GM12878 (cell line): ENCODE results near the gene ING5. TPM values are rescaled to one million over a fixed set of nuclear protein-coding genes. Genes with fewer than 3 reads are reported as not detected.

Source experiments
- BACH1 ChIP-seq: fragments of 450-650 bp; IDR thresholded peaks from 2 replicates; pipeline ENCODE4 v1.6.1; 2017; ENCODE audit warnings: mild to moderate bottlenecking, borderline replicate concordance
- BHLHE40 ChIP-seq, 2 experiments: fragments of 450-650 bp in 1 of 2; IDR thresholded peaks; 2 replicates each; pipeline ENCODE4 v1.6.1; 2011 to 2017; ENCODE audit warnings: low read depth in 2 of 2, borderline replicate concordance in 1 of 2, improper control_type of control experiment in 1 of 2, low read length in 1 of 2, mild to moderate bottlenecking in 1 of 2
- DPF2 ChIP-seq: fragments of 450-650 bp; IDR thresholded peaks from 2 replicates; pipeline ENCODE4 v1.6.1; 2017; ENCODE audit warnings: mild to moderate bottlenecking
- ESRRA ChIP-seq: IDR thresholded peaks from 2 replicates; pipeline ENCODE4 v1.6.1; 2012; ENCODE audit warnings: mild to moderate bottlenecking, low read length, improper control_type of control experiment
- ETV6 ChIP-seq, 2 experiments: fragments of 450-650 bp in 1 of 2; IDR thresholded peaks in 1 of 2; conservative IDR thresholded peaks in 1 of 2; 2 replicates each; pipeline ENCODE4 v1.6.1; 2014; ENCODE audit warnings: antibody characterized with exemption in 1 of 2, borderline replicate concordance in 1 of 2, low read depth in 1 of 2, mild to moderate bottlenecking in 1 of 2, moderate library complexity in 1 of 2
- EZH2 ChIP-seq: IDR thresholded peaks from 2 replicates; pipeline ENCODE4 v1.6.1; 2012; ENCODE audit warnings: low read depth, mild to moderate bottlenecking, control low read depth, inconsistent platforms, low read length, borderline replicate concordance; ENCODE audit not compliant: control insufficient read depth
- MTA3 ChIP-seq: IDR thresholded peaks from 2 replicates; pipeline ENCODE4 v1.6.1; 2012; ENCODE audit warnings: low read length, inconsistent platforms, borderline replicate concordance
- NFXL1 ChIP-seq: fragments of 450-650 bp; IDR thresholded peaks from 2 replicates; pipeline ENCODE4 v1.6.1; 2017; ENCODE audit warnings: antibody characterized with exemption, mild to moderate bottlenecking, borderline replicate concordance
- PAX5 ChIP-seq: IDR thresholded peaks from 2 replicates; pipeline ENCODE4 v1.6.1; 2011; ENCODE audit warnings: low read depth, low read length, borderline replicate concordance
- POLR2AphosphoS5 ChIP-seq: IDR thresholded peaks from 2 replicates; pipeline ENCODE4 v1.6.1; 2011; ENCODE audit warnings: mild to moderate bottlenecking, low read length, inconsistent platforms
- POU2F2 ChIP-seq: IDR thresholded peaks from 3 replicates; pipeline ENCODE4 v1.6.1; 2011; ENCODE audit warnings: low read depth, mild to moderate bottlenecking, low read length, borderline replicate concordance
- RBBP5 ChIP-seq: fragments of 200-600 bp; sonication (generic); conservative IDR thresholded peaks from 2 replicates; pipeline ENCODE4 v1.6.1; 2016
- STAT3 ChIP-seq: IDR thresholded peaks from 2 replicates; pipeline ENCODE4 v1.6.1; 2011; ENCODE audit warnings: low read depth, low read length, improper control_type of control experiment
- TBL1XR1 ChIP-seq: IDR thresholded peaks from 2 replicates; pipeline ENCODE4 v1.6.1; 2012; ENCODE audit warnings: low read depth, low read length, improper control_type of control experiment
- ZNF207 ChIP-seq: fragments of 450-650 bp; IDR thresholded peaks from 2 replicates; pipeline ENCODE4 v1.6.1; 2014; ENCODE audit warnings: antibody characterized with exemption, mild to moderate bottlenecking, borderline replicate concordance
- ZZZ3 ChIP-seq: IDR thresholded peaks from 2 replicates; pipeline ENCODE4 v1.6.1; 2011; ENCODE audit warnings: low read depth; ENCODE audit not compliant: control insufficient read depth, insufficient read length
- polyA plus RNA-seq, 11 experiments: library from polyadenylated mRNA; depleted of rRNA in 4 of 11; unstranded in 6 of 11; stranded (reverse) in 5 of 11; fragments of >200 nt; fragmentation: Nextera tagmentation in 4 of 11; fragmentation: Illumina TruSeq in 1 of 11; extraction: Ambion mirVana in 4 of 11; extraction: Trizol in 1 of 11; gene quantifications; 1 replicate in 1 of 11; 2 replicates in 10 of 11; pipeline versions ENCODE4 v1.2.1 to v1.2.3, GENCODE V29; 2011 to 2016; ENCODE audit warnings: inconsistent platforms in 2 of 11, missing spikeins in 2 of 11, low read depth in 1 of 11
- total RNA-seq, 4 experiments: library from RNA; depleted of rRNA in 3 of 4; stranded (reverse); fragments of >200 nt in 3 of 4; fragmentation: Illumina TruSeq in 1 of 4; extraction: Trizol in 1 of 4; gene quantifications; 2 replicates each; pipeline versions ENCODE4 v1.2.1 to v1.2.3, GENCODE V29; 2013 to 2021
- TF ChIP-seq, protein P1 (sequence below): fragments of 450-650 bp; IDR thresholded peaks from 2 replicates; pipeline ENCODE4 v1.6.1; 2018; ENCODE audit warnings: borderline replicate concordance, mild to moderate bottlenecking; ENCODE audit not compliant: partially characterized antibody
- TF ChIP-seq, protein P2 (sequence below): fragments of 450-650 bp; IDR thresholded peaks from 2 replicates; pipeline ENCODE4 v1.6.1; 2017; ENCODE audit warnings: antibody characterized with exemption, mild to moderate bottlenecking, moderate library complexity
- TF ChIP-seq, protein P3 (sequence below): IDR thresholded peaks from 2 replicates; pipeline ENCODE4 v1.6.1; 2011; ENCODE audit warnings: borderline replicate concordance, low read depth, mild to moderate bottlenecking, moderate library complexity, mixed read lengths, low read length; ENCODE audit not compliant: insufficient read depth; ENCODE audit errors: extremely low read length
- TF ChIP-seq, protein P4 (sequence below): IDR thresholded peaks from 2 replicates; pipeline ENCODE4 v1.6.1; 2011; ENCODE audit warnings: low read depth, low read length, improper control_type of control experiment, borderline replicate concordance

ING5 gene
- total and polyA plus RNA-seq, 10 of the 15 experiments (the other 5 are each of a cell fraction or from before 2014, with no cell fraction given): 10.0 to 46.1 (median 27.2) TPM

DNA sequence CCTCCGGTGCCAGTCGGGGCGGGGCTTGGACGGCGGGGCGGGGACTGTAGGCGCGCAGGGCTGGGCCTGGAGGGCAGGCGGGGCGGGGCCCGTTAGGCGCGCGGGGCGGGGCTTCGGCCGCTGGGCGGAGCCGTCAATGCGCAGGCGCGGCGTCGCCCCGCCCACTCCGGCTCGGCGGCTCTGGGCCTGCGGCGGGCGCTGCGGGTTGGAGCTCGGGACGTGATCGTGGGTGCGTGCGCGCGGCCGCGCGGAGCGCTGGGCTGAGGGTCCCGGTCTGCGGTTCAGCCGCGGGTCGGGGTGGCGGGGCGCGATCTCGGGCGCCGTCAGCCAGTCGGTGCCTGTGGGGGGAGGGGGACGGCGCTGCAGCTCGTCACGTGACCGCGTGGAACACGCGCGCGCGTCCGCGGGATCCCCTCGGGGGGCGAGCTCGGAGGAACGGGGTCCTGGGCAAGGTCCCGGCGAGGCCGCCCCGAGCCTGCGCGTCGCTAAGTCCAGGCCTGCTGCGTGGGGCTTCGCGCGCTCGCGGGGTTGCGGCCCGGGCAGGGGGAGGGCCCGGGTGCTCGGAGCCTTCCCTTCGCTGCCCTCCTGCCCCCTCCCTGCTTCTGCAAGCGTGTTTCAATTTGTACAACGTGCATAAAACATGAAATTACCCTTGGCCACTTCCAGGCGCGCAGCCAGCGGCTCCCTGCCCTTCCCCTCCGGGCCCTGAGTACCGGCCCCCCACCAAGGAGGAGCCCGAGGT is 32.8 kb downstream of the ING5 start, which contains the start of gene D2HGDH (continued):
- TF ChIP-seq MTA3 (no peak), PAX5 (no peak), POLR2AphosphoS5 (peak; percentile 62), ESRRA (no peak), ZNF207 (peak; percentile 31; the same call in 1 of the 2 replicates), POU2F2 (no peak), NFXL1 (0 out of 2 replicates have a peak, but pooled peaks have one; percentile 64), BACH1 (peak; percentile 99), EZH2 (no peak), ETV6 (conservative IDR thresholded peaks at IDR 0.05 in 1 of 2, IDR thresholded peaks at IDR 0.05 in 1 of 2; ENCODE audit: borderline replicate concordance in 1 of 2, low read depth in 1 of 2) (no peak), ZZZ3 (no peak), RBBP5 (no peak), BHLHE40 (IDR thresholded peaks at IDR 0.05; ENCODE audit: borderline replicate concordance in 1 of 2, low read depth in 2 of 2, low read length in 1 of 2) (peak; percentile 93 to 99), TBL1XR1 (no peak), DPF2 (peak; percentile 95), STAT3 (no peak)
- TF ChIP-seq, protein P1, sequence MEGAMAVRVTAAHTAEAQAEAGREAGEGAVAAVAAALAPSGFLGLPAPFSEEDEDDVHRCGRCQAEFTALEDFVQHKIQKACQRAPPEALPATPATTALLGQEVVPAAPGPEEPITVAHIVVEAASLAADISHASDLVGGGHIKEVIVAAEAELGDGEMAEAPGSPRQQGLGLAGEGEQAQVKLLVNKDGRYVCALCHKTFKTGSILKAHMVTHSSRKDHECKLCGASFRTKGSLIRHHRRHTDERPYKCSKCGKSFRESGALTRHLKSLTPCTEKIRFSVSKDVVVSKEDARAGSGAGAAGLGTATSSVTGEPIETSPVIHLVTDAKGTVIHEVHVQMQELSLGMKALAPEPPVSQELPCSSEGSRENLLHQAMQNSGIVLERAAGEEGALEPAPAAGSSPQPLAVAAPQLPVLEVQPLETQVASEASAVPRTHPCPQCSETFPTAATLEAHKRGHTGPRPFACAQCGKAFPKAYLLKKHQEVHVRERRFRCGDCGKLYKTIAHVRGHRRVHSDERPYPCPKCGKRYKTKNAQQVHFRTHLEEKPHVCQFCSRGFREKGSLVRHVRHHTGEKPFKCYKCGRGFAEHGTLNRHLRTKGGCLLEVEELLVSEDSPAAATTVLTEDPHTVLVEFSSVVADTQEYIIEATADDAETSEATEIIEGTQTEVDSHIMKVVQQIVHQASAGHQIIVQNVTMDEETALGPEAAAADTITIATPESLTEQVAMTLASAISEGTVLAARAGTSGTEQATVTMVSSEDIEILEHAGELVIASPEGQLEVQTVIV: no peak
- TF ChIP-seq, protein P2, sequence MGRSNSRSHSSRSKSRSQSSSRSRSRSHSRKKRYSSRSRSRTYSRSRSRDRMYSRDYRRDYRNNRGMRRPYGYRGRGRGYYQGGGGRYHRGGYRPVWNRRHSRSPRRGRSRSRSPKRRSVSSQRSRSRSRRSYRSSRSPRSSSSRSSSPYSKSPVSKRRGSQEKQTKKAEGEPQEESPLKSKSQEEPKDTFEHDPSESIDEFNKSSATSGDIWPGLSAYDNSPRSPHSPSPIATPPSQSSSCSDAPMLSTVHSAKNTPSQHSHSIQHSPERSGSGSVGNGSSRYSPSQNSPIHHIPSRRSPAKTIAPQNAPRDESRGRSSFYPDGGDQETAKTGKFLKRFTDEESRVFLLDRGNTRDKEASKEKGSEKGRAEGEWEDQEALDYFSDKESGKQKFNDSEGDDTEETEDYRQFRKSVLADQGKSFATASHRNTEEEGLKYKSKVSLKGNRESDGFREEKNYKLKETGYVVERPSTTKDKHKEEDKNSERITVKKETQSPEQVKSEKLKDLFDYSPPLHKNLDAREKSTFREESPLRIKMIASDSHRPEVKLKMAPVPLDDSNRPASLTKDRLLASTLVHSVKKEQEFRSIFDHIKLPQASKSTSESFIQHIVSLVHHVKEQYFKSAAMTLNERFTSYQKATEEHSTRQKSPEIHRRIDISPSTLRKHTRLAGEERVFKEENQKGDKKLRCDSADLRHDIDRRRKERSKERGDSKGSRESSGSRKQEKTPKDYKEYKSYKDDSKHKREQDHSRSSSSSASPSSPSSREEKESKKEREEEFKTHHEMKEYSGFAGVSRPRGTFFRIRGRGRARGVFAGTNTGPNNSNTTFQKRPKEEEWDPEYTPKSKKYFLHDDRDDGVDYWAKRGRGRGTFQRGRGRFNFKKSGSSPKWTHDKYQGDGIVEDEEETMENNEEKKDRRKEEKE: peak; percentile 67; the same call in 1 of the 2 replicates
- TF ChIP-seq, protein P3, sequence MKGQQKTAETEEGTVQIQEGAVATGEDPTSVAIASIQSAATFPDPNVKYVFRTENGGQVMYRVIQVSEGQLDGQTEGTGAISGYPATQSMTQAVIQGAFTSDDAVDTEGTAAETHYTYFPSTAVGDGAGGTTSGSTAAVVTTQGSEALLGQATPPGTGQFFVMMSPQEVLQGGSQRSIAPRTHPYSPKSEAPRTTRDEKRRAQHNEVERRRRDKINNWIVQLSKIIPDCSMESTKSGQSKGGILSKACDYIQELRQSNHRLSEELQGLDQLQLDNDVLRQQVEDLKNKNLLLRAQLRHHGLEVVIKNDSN: peak; percentile 97
- TF ChIP-seq, protein P4, sequence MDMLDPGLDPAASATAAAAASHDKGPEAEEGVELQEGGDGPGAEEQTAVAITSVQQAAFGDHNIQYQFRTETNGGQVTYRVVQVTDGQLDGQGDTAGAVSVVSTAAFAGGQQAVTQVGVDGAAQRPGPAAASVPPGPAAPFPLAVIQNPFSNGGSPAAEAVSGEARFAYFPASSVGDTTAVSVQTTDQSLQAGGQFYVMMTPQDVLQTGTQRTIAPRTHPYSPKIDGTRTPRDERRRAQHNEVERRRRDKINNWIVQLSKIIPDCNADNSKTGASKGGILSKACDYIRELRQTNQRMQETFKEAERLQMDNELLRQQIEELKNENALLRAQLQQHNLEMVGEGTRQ: peak; percentile 82
